HK-2 (cell line): Measurements from ENCODE around the gene GPR55.

Experiments
- DNase-seq: peaks from one replicate; pipeline ENCODE4 v3.0.0-alpha.2; 2018; ENCODE audit not compliant: unreplicated experiment

The GPR55 gene

DNA sequence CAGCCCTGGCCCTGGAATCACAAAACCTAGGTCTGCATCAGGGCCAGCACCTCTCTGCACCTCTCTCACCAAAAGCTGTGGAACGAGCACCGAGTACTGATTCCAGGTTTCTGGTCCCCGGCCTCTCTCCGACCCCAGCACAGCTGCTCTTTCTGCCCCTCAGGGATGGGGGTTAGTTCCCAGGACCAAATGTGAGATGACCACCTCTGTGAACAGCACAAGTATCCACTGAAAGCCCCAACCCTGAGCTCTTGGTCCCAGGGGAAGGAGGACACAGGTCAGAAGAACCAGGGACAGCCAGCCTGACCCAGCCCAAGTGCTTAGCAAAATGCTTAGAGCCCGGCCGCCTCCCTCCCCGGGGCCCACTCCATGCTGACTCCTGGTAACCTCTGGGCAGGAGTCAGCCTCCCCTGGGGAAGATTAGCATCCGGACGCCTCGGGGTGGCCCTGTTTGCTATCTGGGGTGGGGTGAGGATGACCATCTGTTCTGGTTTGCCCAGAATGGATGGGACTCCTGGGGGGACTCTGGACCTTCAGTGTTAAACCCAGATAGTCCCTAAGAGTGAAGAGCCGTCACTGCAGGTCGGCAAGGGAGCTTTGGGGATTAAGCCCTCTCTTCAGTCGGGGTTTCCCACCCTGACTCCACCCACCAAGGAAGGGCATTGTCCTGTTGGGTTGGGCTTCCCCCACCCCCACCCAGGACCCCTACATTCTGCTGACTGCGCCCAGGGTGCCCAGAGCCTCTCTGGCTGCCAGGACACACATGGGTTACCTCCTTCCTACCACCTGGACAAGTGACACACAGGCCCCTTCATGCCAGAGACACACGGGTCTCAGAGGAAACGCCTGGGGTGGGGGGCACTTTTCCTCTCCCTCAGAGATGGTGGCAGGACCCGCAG lies 9.4 kb upstream of the GPR55 start:
- DNase-seq: no peak

DNA sequence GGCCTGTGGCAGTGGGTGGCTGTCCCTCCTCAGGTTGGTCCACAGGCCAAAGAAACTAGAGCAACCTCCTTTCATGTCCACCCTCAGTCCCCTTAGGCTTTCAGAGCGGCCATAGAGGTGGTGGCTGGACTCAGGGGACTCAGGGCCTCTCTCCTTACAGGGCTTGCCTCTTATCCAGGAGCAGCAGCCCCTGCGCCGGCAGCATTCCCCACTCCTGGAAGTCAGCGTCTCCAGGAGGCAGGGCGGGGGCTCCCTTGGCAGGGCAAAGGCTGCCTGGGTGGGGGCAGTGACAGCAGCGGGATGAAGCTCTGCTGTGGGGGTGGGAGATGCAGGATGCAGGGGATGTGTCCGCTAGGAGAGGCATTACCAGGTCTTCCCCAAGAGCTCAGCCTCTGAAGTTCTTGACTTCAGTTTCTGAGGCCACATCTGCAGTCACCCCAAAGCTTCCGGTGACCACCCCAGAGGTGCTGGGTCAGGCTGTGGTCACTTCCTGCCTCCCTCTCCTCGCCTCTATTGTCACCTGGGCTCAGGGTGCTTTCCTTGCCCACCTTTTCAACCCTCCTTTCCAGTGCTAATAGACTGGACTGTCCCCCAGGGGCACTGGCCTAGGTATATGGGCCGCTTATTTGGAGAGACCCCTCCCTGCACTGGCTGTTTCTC lies 8.6 kb upstream of the GPR55 start:
- DNase-seq: no peak

DNA sequence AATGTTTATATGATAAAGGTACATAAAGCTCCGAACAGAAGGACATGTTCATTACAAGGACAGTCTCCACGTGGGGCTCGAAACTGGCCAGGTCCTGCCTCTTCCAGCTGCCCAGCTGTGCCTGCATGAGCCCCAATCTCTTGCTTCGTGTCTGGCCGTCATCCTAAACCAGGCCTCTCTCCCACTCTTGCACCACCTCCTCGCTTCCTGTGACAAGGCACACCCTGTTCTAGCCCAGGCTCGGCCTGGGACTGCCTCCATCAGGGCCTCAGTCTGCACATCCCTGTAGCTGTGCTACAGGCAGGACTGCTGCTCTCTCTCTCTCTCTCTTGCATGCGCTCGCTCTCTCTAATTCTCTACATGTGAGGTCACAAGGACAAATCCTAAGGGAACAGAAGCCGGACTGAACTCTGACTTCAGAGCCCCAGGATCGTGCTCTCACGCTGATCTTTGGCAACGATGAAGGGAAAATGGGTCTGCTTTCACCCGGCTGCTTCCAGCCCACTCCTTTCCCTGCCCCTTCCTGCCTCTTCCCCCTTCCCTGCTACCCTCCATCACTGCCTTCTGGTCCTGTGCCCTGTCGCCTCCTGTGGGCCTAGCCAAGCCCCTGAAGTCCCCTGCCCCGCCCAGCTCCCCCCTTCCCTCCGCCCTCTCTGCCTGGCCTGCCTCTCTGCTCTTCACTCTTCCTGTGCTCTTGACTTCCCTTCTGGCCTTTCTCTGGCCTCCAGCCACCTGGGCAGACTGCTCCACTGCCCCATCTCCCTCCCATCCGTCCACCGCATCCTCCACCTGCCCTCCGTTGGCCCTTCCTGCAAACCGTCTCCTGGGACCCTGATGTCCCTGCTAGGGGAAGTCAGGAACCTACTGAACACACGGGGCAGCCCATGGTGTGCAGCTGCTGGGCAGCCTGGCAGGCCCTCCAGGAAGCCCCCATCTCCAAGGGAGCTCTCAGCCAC lies 7.8 kb upstream of the GPR55 start:
- no peak for DNase-seq

DNA sequence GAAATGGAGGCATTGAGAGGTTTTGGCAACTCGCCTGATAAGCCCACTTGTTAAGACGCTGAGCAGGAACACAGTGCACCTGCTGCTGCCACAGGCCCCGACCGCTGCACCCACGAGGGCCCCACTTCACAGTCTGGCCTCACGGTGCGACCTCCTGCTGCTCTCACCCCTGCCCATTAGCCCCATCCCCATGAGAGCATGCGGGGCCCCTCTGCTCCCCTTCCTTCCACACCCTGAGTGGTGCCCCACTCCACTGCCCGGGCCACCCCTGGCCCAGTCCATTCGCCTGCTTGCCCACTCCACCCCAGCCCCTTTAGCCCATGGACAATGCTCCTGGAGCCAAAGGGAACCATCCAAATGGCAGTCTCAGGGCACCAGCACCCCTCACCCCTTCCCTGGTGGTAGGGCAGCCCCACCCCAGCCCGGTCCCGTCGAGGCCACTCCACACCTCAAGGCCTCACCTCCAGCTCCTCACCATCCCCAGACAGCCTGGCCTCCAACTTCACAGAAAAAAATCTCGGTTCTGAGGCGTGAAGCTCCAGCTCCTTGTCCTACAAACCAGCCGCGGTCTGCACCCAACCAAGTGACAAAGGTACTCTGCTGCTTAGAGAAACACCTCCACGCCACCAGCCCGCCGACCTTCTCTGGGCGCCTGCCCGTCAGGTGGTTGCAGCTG lies 6.7 kb upstream of the GPR55 start:
- no peak for DNase-seq

DNA sequence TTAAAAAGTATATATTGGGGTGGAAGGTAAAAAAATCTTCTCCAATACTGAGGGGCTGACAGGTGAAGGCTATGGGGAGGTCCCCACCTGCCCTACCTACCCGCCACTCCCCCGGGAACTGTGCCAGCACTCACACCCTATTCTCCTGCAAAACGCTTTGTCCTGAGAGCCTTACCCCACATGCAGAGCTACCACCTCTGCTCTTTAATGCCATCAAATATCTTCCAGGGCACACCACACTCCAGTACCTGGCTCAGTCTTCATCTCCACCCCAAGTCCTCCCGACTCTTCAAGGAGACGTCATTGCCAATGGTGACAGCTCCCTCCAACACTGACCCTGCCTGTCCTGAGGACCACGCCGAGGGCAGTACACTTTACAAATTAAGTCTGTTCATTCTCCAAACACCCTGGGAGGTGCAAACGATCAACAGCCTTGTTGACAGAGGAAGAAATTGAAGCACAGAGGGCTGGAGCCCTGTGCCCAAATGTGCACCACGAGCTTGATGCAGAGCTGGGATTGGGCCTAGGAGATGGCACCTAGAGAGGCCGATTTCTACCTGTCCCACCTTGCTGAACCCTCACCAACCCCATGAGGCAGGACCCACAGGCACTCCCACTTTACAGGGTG lies 6.0 kb upstream of the GPR55 start:
- no peak for DNase-seq

DNA sequence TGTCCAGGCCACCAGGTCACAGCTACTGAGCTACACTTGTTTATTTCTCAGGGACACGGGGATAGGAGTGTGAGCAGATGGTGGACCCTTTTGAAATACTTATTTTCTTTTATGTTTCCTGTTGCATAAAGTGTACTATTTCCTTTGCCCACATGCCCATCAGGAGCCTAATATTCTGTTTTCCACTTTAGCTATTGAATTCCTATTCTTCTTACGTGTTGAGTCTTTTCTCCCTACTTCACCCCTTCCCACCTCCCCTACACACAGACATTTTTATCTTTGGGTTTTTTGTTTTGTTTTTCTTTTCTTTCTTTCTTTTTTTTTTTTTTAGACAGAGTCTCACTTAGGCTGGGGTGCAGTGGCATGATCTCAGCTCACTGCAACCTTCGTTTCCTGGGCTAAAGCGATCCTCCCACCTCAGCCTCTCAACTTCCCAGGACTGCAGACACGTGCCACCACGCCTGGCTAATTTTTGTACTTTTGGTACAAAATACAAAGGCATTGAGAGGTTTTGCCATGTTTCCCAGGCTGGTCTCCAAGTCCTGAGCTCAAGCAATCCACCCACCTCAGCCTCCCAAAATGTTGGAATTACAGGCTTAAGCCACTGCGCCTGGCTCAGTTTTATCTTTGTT lies 5.2 kb upstream of the GPR55 start:
- no peak for DNase-seq

DNA sequence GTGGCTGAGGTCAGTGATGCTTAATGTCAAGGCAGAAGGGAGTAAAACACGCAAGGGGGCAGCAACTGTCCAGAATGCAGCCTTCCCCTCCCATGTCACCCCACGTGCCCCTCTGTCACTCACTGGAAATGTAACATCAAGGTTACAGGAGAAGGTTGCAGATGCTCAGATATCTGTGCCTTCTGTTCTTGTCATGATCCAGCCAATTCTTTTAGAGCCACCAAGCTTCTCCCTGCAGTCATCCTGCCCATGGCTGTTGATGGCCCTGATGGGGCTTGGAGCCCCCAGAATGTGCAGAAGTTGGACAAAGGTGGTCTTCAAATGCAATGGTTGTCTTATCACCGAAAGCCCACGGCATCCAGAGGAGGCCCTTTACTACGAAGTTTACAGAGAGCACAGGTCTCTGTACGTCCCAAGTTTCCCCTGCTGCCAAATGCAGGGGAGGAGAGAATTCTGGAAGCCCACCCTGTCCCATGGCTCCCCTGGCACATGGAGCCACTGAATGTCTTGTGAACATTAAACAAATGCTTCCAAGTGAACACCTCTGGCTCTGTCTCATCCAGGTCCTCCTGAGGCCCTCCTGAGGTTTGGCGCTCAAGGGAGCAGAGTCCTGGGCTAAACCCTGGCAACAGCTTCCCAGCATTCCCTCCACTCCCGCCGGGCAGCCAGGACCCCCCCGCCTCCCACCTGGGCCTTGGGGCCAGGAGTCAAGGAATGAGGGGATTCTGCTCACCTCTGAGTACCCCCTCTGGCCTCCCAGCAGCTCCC lies 4.5 kb upstream of the GPR55 start:
- DNase-seq: no peak

DNA sequence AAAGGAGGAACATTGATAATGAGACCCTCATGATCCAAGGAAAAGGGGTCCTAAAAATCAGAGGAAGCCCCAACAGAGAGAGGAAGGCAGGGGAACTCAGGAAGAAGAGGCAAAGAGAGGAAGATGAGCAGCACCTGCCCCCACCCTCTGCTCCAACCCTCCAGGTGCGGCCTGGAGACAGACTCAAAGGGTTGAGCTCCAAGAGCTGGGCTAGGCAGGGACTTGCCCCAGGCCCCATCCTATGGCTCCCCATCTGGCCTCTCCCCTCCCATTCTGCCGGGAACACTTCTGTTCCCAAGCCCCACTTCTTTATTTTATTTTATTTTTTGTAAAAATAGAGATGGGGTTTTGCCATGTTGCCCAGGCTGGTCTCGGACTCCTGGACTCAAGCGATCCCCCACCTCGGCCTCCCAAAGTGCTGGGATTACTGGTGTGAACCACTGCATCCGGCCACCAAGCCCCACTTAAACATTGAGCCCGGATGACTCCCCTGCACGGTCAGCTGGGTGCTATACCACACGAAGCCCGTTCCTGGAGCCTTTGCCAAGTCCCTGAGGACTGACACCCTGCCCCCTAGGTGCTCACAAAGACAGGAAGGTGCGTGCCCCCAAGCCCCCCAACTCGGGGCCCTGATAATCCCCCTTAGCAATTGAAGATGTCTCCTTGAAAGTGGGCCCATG lies 3.8 kb upstream of the GPR55 start:
- no peak for DNase-seq

DNA sequence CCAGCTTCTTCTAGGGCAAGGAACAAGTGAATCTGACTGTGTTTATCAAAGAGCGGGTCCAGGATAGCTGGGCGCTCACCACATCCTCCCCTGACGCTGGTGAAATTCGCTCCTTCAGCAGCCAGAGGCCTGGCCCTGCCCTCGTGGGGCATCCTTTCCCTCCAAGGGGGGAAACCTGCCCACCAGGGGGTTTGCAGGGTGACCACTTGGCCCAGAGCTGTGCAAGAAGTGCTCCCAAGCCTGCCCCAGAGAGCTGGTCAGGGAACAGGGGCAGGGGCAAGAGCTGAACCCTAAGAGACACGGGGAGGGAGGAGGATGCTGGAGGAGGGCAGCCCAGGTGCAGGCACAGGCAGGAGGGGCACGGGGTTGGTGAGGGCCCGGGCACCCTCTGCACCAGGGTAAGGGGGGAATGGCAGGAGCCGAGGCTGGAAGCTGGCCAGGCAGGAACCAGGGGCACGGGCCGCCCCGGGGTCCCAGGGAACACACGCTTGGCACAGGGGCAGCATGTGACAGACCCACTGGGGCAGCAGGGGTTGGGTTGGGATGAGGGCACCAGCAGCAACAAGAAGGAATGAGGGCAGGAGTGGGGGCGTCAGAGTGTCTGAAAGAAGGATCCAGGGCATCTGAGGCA lies 2.8 kb upstream of the GPR55 start:
- no peak for DNase-seq

DNA sequence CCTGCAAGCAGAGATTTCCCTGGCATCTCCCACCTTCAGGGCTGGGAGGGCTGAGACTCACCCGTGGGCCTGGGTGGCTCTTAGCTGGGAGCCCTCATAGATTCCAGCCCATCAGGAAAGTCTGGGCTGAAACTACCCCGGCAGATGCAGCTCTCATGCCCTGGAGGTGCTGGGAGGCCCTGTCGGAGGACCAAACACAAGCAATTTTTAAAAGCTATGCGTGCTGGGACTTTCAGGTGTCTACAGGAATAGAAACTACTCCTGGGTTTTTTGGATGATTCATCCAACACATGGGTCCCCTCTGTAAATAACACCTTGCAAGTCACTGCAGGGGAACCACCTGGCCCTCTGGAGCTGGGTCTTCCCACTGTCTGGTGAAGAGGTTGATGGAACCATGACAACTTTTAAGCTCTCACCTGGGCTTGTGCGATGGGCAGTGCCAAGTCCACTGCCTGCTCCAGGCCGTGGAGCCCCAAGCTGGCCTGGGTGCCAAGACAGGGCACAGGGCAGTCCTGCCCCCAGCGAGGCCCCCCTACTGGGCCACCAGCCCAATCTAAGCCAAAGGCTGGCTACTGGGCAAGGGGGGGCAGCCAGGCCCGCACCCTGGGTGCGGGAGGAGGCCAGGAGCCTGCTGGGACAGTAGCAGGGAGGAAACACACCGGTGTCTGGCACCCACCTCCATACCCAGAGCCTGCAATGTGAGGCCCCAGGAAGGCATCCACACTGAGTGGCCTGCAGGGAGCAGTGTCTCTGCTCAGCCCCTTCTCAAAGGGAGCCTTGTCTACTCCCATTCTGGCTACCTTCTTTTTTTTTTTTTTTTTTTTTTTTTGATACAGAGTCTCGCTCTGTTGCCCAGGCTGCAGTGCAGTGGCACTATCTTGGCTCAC lies 1.1 kb upstream of the GPR55 start:
- DNase-seq: no peak

DNA sequence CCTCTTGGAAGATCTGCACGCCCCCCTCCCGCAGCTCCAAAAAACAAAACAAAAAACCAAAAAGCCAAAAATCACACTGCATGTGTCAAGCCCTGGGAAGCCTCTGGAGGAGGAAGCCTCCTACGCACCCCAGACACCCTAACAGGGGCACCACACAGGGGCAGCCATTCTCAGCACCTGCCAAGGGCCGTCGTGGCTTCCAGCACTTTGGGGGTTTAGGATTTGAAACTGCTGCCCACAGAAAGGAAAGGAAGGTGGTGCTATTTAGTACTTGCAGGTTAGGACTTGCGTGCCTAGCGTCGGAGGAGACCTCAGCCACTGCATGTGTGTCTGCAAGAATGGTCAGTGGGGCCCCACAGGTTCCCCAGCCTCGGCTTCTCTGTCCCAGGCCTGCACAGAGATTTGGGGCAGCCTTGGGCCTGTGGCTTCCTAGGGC lies 419 bp upstream of the GPR55 start:
- no peak for DNase-seq

DNA sequence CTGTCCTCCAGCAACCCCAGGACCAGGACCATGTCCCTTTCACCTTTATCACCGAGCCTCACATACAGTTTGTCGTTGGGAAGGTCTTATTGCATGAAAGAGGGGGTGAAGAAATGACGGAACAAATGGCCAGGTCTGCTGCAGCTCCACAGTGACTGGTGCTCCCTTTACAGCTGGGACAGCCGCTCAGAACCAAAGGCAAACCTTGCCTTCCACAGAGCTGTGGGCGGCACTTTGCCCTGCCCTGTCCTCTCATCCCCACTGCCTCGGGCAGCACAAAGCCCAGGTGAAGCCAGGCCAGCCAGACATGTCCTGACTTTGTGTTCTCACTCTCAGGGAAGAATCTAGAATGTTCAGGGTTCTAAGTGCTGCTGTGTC lies 961 bp downstream of the GPR55 start:
- DNase-seq: no peak

DNA sequence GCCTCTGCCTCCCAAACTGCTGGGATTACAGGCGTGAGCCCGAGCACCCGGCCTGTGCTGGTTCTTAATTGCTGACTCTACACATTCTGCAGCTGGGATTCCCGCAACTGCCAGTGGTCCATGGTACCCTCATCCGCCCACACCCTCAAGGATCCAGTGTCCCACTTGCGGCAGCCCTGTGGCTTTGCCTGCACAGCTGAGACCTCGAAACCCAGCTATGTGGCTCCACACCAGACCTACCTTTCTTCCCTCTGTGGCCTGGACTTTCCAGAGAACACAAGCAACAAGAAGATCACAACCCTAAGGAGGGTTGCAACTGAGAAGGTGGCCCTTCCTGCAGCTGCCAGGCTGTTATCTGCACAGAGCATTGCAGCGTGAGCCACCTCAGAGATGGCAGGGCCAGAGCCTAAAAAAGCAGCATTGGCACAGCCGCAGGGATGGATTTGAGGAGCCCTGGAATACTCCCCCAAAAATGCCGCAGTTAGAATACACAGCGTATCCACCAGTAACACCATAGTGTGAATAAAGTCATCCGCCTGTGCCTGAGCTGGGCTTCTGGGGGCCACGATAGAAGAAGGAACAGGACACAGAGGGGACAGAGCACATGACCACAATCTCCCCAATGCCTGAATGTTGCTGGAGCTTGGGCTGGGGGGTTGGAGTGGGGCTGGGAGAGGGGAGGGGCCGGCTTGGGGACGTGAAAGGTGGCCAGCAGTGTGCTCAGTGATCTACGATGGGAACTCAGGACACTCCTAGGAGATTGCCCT lies 1.9 kb downstream of the GPR55 start:
- no peak for DNase-seq

DNA sequence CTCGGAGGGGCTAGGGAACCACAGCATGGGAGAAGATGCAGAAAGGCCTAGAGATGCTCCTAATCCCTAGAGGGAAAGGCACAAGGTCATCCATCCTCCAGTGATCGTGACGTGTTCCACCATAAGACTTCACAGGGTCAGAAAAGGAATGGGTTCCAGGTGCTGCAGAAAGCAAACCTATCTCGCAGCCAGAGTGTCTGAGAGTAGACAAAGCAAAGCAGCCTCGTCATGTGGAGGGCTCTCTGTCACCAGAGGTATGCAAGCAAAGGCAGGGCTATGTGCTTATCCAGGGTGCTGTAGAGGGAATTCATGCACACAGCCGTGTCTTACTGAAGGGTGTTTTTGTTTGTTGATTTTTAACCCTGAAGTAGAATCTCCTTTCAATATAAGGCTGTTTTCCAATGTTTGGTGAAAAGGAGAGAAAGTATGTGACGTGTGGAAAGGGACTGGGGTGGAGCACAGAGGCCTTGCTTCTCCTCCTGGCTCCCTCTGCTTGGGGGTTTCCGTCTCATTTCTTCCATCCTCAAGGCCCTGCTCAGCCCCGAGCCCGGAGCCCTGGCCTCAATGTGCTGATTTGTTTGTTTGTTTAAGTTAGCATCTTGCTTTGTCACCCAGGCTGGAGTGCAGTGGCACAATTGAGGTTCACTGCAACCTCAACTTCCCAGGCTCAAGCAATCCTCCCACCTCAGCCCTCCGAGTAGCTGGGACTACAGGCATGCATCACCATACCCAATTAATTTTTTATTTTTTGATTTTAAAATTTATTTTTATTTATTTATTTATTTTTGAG lies 3.0 kb downstream of the GPR55 start:
- DNase-seq: no peak

DNA sequence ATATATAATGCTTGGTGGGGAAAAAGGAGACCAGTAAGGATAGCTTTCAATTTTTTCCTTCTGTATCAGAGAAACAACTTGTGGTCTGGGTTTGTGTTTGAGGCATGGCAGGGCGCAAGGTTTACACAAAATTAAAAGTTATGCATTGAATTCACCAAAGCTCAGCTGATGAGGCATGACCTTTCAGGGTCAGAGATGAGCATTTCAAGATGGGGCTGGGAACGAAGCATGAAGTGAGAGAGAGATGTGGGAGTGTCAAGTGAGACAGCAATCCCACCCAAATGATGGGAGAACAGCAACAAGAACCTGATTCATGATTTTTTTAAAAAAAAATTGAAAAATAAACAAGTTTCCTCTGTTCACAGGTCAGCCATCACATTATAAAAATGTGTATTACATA lies 4.9 kb downstream of the GPR55 start:
- DNase-seq: no peak

DNA sequence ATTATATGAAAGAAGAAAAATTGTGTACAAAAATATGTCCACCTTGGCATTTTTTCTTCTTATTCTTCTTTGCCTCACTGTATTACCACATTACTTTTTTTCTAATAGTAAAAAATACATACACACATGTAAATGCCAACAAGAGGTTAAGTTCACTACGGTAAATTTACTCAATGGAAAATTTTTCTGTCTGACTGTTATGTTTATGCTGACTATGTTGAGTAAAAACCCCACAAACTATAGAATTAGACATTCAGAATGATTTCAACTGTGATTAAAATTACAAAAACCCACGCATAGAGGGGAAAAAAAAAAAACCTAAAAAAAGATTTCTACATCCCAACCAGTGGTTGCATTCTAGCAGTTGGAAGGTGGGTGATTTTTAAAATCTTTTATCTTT lies 5.4 kb downstream of the GPR55 start:
- DNase-seq: no peak
